COLO829 (cell line): ENCODE measurements around the gene KISS1.
A peak's percentile ranks its signal among the peaks of the same experiment; 100 is the strongest.

Source experiments
- DNase-seq: peaks from one replicate; pipeline ENCODE4 v3.0.0; 2012; ENCODE audit warnings: low spot score

KISS1 gene

GRCh38 chr1:204154568-204155255, 41.6 kb downstream of the KISS1 start:
- no peak for DNase-seq

GRCh38 chr1:204153667-204154066, 42.6 kb downstream of the KISS1 start:
- no peak for DNase-seq

- DNase-seq = no peak
Measured at GRCh38 chr1:204152310-204153044, 43.8 kb downstream of the KISS1 start.

GRCh38 chr1:204151552-204152309, 44.6 kb downstream of the KISS1 start, which contains the start of gene ETNK2:
Gene ETNK2, minus strand, starts transcription at chr1:204152044. Its CDS starts 192 bp downstream, at chr1:204151852.
- peak; percentile 60 for DNase-seq

DNA sequence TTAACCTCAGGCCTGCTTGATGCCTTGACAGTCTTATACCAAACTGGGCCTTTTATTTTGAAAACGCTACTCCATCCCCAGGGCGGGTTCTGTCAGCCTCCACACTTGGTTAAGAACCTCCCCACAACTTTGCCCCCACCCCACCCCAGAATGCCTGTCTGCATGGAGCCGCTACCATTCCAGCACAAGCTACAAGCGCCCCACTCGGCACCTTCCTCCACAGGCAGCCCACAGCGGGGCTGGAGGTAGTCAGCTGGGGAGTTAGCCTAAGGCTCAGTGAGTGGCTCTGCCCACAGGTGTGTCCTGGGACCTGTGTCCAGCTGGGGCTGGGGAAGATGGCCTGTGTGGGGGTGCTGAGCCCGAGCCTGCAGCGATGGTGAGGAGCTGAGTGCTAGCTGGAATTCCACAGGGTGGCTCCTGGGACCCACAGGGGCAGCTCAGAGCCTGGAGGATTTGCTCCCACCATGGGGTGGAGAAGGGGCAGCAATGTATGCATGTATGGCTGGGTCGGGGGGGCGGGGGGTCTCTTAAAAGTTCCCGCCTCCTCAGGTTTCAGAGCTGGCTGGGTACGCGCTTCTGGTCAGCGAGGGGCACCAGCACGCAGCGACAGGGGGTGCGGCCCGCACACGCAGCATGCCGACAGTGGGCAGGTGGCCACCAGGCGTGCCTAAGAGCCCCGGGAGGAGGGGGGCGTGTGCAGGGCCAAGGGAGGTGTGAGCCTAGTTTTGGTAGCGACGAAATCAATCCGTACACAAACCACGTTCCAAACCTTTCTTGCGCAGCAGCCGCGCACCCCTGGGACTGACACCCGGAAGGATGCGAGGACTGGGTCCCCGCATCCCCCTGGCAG, 45.4 kb downstream of the KISS1 start:
- no peak for DNase-seq

GRCh38 chr1:204149635-204150565, 46.4 kb downstream of the KISS1 start:
- DNase-seq = no peak

DNA sequence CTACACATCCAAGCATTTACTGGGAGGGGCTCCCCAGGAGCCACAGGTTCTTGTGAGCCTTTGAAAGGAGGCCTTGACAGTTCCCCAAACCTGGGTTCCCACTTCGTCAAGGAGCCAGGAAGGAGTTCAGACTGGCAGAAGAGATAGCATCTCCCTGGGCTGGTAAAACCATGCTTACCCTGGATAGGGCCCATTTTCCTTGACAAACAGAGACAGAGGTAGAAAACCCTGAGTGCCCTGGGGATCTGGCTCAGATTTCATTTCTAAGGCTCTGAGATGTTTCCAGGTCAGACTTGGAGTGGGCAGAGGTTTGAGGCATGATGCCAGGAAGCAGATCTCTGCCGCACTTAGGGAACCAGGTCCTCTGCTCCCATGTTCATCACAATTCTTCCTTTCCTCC, 47.2 kb downstream of the KISS1 start:
- DNase-seq = no peak

GRCh38 chr1:204147406-204148383, 48.6 kb downstream of the KISS1 start:
- peak; percentile 71 for DNase-seq

DNA sequence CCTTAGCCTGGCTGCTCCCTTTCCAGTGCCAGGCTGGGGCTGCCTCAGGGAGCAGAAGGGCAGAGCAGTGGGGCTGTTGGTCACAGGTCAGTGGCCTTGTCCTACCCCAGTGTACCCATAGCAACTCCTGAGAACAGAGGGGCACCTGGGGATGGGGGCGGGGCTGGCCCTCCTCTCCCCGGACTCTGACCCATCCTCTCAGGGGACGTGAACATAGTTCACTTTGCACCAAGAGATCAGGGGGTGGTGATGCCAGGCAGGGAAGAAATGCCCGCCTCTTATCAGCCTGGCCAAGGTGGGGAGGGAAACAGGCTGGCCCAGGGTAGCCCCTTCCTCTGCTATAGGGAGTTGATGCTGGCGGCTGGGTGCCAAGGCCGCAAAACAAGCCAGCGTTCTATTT, 49.3 kb downstream of the KISS1 start:
- DNase-seq = no peak

DNA sequence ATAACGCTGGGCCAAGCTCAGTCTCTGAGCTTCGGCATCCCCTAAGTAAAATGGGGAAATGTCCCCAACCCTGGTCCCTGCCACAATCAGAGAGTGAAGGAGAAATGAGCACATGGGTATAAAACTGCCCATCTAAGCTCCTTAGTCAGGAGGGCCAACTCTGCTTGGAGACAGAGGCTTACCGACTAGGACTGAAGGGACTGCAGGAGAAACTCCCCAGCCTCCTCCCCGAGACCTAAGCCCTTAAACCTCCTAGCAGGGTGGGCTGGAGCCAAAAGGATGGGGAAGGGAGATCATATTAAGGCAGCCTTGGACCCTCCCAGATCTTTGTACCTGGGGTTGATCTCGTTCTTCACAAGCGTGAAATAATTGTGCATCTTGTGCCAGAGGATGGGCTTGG, 50.0 kb downstream of the KISS1 start:
- DNase-seq = no peak

GRCh38 chr1:204145033-204145504, 51.2 kb downstream of the KISS1 start:
- DNase-seq = no peak

- DNase-seq = no peak
Measured at GRCh38 chr1:204143276-204144041, 52.8 kb downstream of the KISS1 start.

- DNase-seq = no peak
Measured at GRCh38 chr1:204142032-204142974, 54.0 kb downstream of the KISS1 start.

GRCh38 chr1:204141131-204141530, 55.2 kb downstream of the KISS1 start:
- no peak for DNase-seq
